Stimulated activated CD8-positive, alpha-beta memory T cell treated with anti-CD3 and anti-CD28 coated beads, Interleukin-15, amount 100 ng/mL, for 48 hours (primary cell): Measurements from ENCODE around the gene CTAGE4.
"Not testable (repeated sequence)": the region's sequence is repeated elsewhere in the genome, so short reads cannot be mapped to it uniquely, and the experiment has no call there.

Experiments used
- DNase-seq, 2 donors: peaks; one replicate each; pipeline ENCODE4 v3.0.0-alpha.2; 2020; ENCODE audit warnings: low read depth in 2 of 2

The CTAGE4 gene

GRCh38 chr7:144218581-144218980, 35.3 kb downstream of the CTAGE4 start:
- not testable (repeated sequence) for DNase-seq

GRCh38 chr7:144219149-144219548, 35.9 kb downstream of the CTAGE4 start:
- DNase-seq, result not testable (repeated sequence)

GRCh38 chr7:144220531-144220930, 37.3 kb downstream of the CTAGE4 start:
- not testable (repeated sequence) for DNase-seq

- DNase-seq, result not testable (repeated sequence)
Measured at GRCh38 chr7:144223675-144224074, 40.4 kb downstream of the CTAGE4 start.

- DNase-seq, result not testable (repeated sequence)
Measured at GRCh38 chr7:144226866-144227265, 43.6 kb downstream of the CTAGE4 start.

GRCh38 chr7:144228810-144229209, 45.5 kb downstream of the CTAGE4 start:
- not testable (repeated sequence) for DNase-seq

GRCh38 chr7:144231027-144231426, 47.8 kb downstream of the CTAGE4 start:
- not testable (repeated sequence) for DNase-seq

GRCh38 chr7:144233039-144233438, 49.8 kb downstream of the CTAGE4 start:
- DNase-seq, result not testable (repeated sequence)
